Measurements from ENCODE around the gene MYPN.
"Not testable (repeated sequence)": the region's sequence is repeated elsewhere in the genome, so short reads cannot be mapped to it uniquely, and the experiment has no call there.

The MYPN gene

DNA sequence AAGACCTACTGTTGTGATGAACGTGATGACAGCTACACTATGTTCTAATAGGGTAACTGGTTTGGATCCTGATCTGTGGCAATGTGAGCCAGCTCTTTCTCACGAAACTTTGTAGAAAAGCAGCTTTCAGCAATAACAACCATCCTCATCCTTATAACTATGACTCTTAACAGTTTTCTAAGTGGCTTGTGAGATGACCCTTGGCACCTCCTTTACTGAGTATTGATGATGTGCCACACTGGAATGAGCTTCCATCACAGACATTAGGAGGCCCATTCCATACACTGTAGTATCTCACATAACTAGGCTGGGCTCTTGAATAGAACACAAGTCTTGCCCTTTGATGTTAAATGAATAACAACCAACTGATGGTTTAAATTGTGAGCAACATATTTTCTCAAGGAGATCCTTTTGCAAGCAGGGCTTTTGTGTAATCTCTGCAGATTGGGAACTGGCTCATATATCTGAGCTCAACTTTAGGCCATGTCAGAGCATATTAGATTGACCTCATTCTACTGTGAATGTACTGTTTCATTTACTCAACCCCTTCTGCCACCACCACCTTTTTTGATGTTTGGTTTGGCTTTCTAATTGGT lies 46.4 kb downstream of the MYPN start:
- Histone ChIP-seq H4K8ac (ENCODE audit: low read length) (no peak overlapping the region), H3K9ac (ENCODE audit: low read length) (peak overlapping the region; percentile 41), H2BK15ac (ENCODE audit: low read depth, poor library complexity, severe bottlenecking) (no peak overlapping the region), H3K4me1 (ENCODE audit: control insufficient read depth, insufficient read depth, low read depth, low read length) (peaks cover 14% of the 10 kb centered on the region), H3K27me3 (ENCODE audit: control insufficient read depth in 1 of 2, insufficient read depth in 1 of 2, low read length in 2 of 2) (no peaks in the 10 kb centered on the region), H3K18ac (ENCODE audit: low read depth in 1 of 2, low read length in 2 of 2) (no peak overlapping the region), H3K14ac (ENCODE audit: low read length in 2 of 2) (no peak overlapping the region), H3K79me1 (replicated peaks; ENCODE audit: low read length, poor library complexity, severe bottlenecking) (no peaks in the 10 kb centered on the region), H2BK120ac (ENCODE audit: low read depth, low read length) (no peak overlapping the region), H3K36me3 (ENCODE audit: control insufficient read depth in 1 of 2, insufficient read depth in 2 of 2, low read depth in 1 of 2, low read length in 2 of 2) (no peaks in the 10 kb centered on the region), H3K27ac (ENCODE audit: low read length, poor library complexity, severe bottlenecking) (no peak overlapping the region), H2AFZ (ENCODE audit: low read depth, low read length) (no peak overlapping the region), H2BK5ac (ENCODE audit: low read depth, low read length, poor library complexity, severe bottlenecking) (no peak overlapping the region), H3K23ac (ENCODE audit: low read length in 2 of 2) (no peak overlapping the region), H3K4me3 (ENCODE audit: insufficient read depth in 1 of 2, low read depth in 1 of 2, low read length in 2 of 2) (no peak overlapping the region), H2AK5ac (ENCODE audit: low read length, severe bottlenecking) (peak overlapping the region; percentile 8), H4K91ac (ENCODE audit: low read length) (no peak overlapping the region), H2BK12ac (ENCODE audit: low read length in 2 of 2) (no peak overlapping the region), H3K9me3 (ENCODE audit: control insufficient read depth, low read length) (no peaks in the 10 kb centered on the region), H3K4ac (ENCODE audit: low read depth in 1 of 2, low read length in 2 of 2) (no peak overlapping the region), H3K4me2 (ENCODE audit: low read length, poor library complexity, severe bottlenecking) (no peak overlapping the region)
- peak; percentile 14 for DNase-seq
- 79% methylated on average over 2 of the region's 2 CpGs for WGBS

- WGBS, result 46% methylated on average over 4 of the region's 11 CpGs
These were observed 47.3 kb downstream of the MYPN start for GRCh38 chr10:68156373-68157185.

DNA sequence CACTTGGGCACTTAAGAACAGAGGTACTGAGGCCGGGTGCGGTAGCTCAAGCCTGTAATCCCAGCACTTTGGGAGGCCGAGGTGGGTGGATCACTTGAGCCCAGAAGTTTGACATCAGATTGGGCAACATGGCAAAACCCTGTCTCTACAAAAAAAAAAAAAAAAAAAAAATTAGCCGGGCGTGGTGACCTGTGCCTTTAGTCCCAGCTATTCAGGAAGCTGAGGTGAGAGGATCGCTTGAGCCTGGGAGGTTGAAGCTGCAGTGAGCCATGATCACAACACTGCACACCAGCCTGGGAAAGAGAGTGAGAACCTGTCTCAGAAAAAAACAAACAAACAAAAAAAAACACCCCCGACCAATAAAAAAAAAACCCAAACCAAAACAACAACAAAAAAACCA lies 48.2 kb downstream of the MYPN start:
- not testable (repeated sequence) for H3K9me3 ChIP-seq (ENCODE audit: control insufficient read depth, low read length); H4K91ac ChIP-seq (ENCODE audit: low read length); H3K27me3 ChIP-seq (ENCODE audit: control insufficient read depth in 1 of 2, insufficient read depth in 1 of 2, low read length in 2 of 2); H3K9ac ChIP-seq (ENCODE audit: low read length); H3K4me3 ChIP-seq (ENCODE audit: insufficient read depth in 1 of 2, low read depth in 1 of 2, low read length in 2 of 2); H2BK12ac ChIP-seq (ENCODE audit: low read length in 2 of 2); H3K4me2 ChIP-seq (ENCODE audit: low read length, poor library complexity, severe bottlenecking); H2AK5ac ChIP-seq (ENCODE audit: low read length, severe bottlenecking); H3K36me3 ChIP-seq (ENCODE audit: control insufficient read depth in 1 of 2, insufficient read depth in 2 of 2, low read depth in 1 of 2, low read length in 2 of 2); H3K23ac ChIP-seq (ENCODE audit: low read length in 2 of 2); H3K4ac ChIP-seq (ENCODE audit: low read depth in 1 of 2, low read length in 2 of 2); H2BK120ac ChIP-seq (ENCODE audit: low read depth, low read length); H3K27ac ChIP-seq (ENCODE audit: low read length, poor library complexity, severe bottlenecking); H3K79me1 ChIP-seq (replicated peaks; ENCODE audit: low read length, poor library complexity, severe bottlenecking); H3K18ac ChIP-seq (ENCODE audit: low read depth in 1 of 2, low read length in 2 of 2); DNase-seq; H4K8ac ChIP-seq (ENCODE audit: low read length); H2BK5ac ChIP-seq (ENCODE audit: low read depth, low read length, poor library complexity, severe bottlenecking); H2AFZ ChIP-seq (ENCODE audit: low read depth, low read length); H3K14ac ChIP-seq (ENCODE audit: low read length in 2 of 2); H2BK15ac ChIP-seq (ENCODE audit: low read depth, poor library complexity, severe bottlenecking)
- 90% methylated on average over 6 of the region's 7 CpGs for WGBS
- peaks cover 14% of the 10 kb centered on the region for H3K4me1 ChIP-seq (ENCODE audit: control insufficient read depth, insufficient read depth, low read depth, low read length)

More at GRCh38 chr10:68156373-68157185, 47.3 kb downstream of the MYPN start:
- H3K27me3 ChIP-seq (ENCODE audit: control insufficient read depth in 1 of 2, insufficient read depth in 1 of 2, low read length in 2 of 2), result no peaks in the 10 kb centered on the region
- no peak overlapping the region for H2BK5ac ChIP-seq (ENCODE audit: low read depth, low read length, poor library complexity, severe bottlenecking)
- no peaks in the 10 kb centered on the region for H3K79me1 ChIP-seq (replicated peaks; ENCODE audit: low read length, poor library complexity, severe bottlenecking)
- no peak overlapping the region for H3K18ac ChIP-seq (ENCODE audit: low read depth in 1 of 2, low read length in 2 of 2)
- H3K36me3 ChIP-seq (ENCODE audit: control insufficient read depth in 1 of 2, insufficient read depth in 2 of 2, low read depth in 1 of 2, low read length in 2 of 2), result no peaks in the 10 kb centered on the region
- no peak overlapping the region for H2BK12ac ChIP-seq (ENCODE audit: low read length in 2 of 2)
- no peak overlapping the region for H3K4me3 ChIP-seq (ENCODE audit: insufficient read depth in 1 of 2, low read depth in 1 of 2, low read length in 2 of 2)
- no peak overlapping the region for H2AFZ ChIP-seq (ENCODE audit: low read depth, low read length)
- no peak overlapping the region for H3K23ac ChIP-seq (ENCODE audit: low read length in 2 of 2)
- DNase-seq, result peak; percentile 59
- H2AK5ac ChIP-seq (ENCODE audit: low read length, severe bottlenecking), result no peak overlapping the region
- no peak overlapping the region for H3K4me2 ChIP-seq (ENCODE audit: low read length, poor library complexity, severe bottlenecking)
- H3K27ac ChIP-seq (ENCODE audit: low read length, poor library complexity, severe bottlenecking), result no peak overlapping the region
- peaks cover 14% of the 10 kb centered on the region for H3K4me1 ChIP-seq (ENCODE audit: control insufficient read depth, insufficient read depth, low read depth, low read length)
- H4K8ac ChIP-seq (ENCODE audit: low read length), result no peak overlapping the region
- H4K91ac ChIP-seq (ENCODE audit: low read length), result no peak overlapping the region
- H2BK15ac ChIP-seq (ENCODE audit: low read depth, poor library complexity, severe bottlenecking), result no peak overlapping the region
- H3K4ac ChIP-seq (ENCODE audit: low read depth in 1 of 2, low read length in 2 of 2), result no peak overlapping the region
- H3K9me3 ChIP-seq (ENCODE audit: control insufficient read depth, low read length), result no peaks in the 10 kb centered on the region
- H2BK120ac ChIP-seq (ENCODE audit: low read depth, low read length), result no peak overlapping the region
- no peak overlapping the region for H3K14ac ChIP-seq (ENCODE audit: low read length in 2 of 2)
- peak overlapping the region; percentile 41 for H3K9ac ChIP-seq (ENCODE audit: low read length)

GRCh38 chr10:68158031-68158430 lies 48.7 kb downstream of the MYPN start:
- H4K91ac ChIP-seq (ENCODE audit: low read length), result no peak overlapping the region
- H2AK5ac ChIP-seq (ENCODE audit: low read length, severe bottlenecking), result peak overlapping the region; percentile 35
- H3K4me3 ChIP-seq (ENCODE audit: insufficient read depth in 1 of 2, low read depth in 1 of 2, low read length in 2 of 2), result no peak overlapping the region
- H3K9me3 ChIP-seq (ENCODE audit: control insufficient read depth, low read length), result no peaks in the 10 kb centered on the region
- H3K27me3 ChIP-seq (ENCODE audit: control insufficient read depth in 1 of 2, insufficient read depth in 1 of 2, low read length in 2 of 2), result no peaks in the 10 kb centered on the region
- H2BK5ac ChIP-seq (ENCODE audit: low read depth, low read length, poor library complexity, severe bottlenecking), result no peak overlapping the region
- no peaks in the 10 kb centered on the region for H3K36me3 ChIP-seq (ENCODE audit: control insufficient read depth in 1 of 2, insufficient read depth in 2 of 2, low read depth in 1 of 2, low read length in 2 of 2)
- no peak overlapping the region for H3K9ac ChIP-seq (ENCODE audit: low read length)
- H2BK120ac ChIP-seq (ENCODE audit: low read depth, low read length), result no peak overlapping the region
- H2BK12ac ChIP-seq (ENCODE audit: low read length in 2 of 2), result no peak overlapping the region
- no peaks in the 10 kb centered on the region for H3K79me1 ChIP-seq (replicated peaks; ENCODE audit: low read length, poor library complexity, severe bottlenecking)
- no peak overlapping the region for H2BK15ac ChIP-seq (ENCODE audit: low read depth, poor library complexity, severe bottlenecking)
- H2AFZ ChIP-seq (ENCODE audit: low read depth, low read length), result no peak overlapping the region
- H3K4me1 ChIP-seq (ENCODE audit: control insufficient read depth, insufficient read depth, low read depth, low read length), result peaks cover 14% of the 10 kb centered on the region
- DNase-seq, result no peak
- no peak overlapping the region for H3K4ac ChIP-seq (ENCODE audit: low read depth in 1 of 2, low read length in 2 of 2)
- no peak overlapping the region for H3K23ac ChIP-seq (ENCODE audit: low read length in 2 of 2)
- H3K27ac ChIP-seq (ENCODE audit: low read length, poor library complexity, severe bottlenecking), result no peak overlapping the region
- H4K8ac ChIP-seq (ENCODE audit: low read length), result no peak overlapping the region
- H3K18ac ChIP-seq (ENCODE audit: low read depth in 1 of 2, low read length in 2 of 2), result no peak overlapping the region
- no peak overlapping the region for H3K14ac ChIP-seq (ENCODE audit: low read length in 2 of 2)
- WGBS, result 90% methylated on average over 5 of the region's 7 CpGs
- H3K4me2 ChIP-seq (ENCODE audit: low read length, poor library complexity, severe bottlenecking), result no peak overlapping the region
